Ecto neural progenitor cell (in vitro differentiated cells): Measurements from ENCODE around the gene PIK3R3.

Experiments used
- DNase-seq: peaks from one replicate; pipeline ENCODE4 v3.0.0-alpha.2; 2018; ENCODE audit warnings: low spot score

The PIK3R3 gene

DNA sequence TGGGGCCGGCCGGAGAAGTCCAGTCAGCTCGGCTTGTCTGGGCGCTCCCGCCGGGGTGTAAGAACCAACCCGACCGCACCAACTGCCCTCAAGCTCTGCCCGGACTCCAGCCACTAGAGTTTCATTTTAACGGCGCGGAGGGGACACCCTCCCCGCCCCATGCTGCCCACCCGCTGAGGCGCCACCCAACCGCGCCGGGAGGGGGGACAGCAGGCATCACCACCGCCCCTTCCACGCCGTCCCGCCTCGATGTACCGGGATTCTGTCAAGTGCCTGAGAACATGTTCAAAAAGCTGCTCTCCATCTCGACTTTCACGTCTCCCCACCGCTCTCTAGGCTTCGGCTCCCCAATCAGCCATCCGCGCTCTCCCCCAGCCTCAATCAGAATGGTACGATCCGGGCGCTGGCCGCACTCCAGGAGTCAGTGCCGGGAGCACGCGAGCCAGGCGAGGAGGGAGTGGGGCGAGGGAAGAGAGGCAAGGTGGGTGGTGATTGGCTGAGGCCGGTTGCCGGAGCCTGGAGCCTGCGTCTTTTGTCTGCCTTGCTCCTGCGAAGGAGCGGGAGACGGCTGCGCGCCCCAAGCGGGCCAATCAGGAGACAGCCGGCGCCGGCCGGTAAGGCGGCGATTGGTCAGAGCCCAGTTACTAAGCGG lies at the start of gene PIK3R3:
Gene PIK3R3 (minus strand): TSS at position 101 of the 652 bp plus-strand sequence. CDS start 677 bp downstream, outside the sequence.
- peak; percentile 99 for DNase-seq

DNA sequence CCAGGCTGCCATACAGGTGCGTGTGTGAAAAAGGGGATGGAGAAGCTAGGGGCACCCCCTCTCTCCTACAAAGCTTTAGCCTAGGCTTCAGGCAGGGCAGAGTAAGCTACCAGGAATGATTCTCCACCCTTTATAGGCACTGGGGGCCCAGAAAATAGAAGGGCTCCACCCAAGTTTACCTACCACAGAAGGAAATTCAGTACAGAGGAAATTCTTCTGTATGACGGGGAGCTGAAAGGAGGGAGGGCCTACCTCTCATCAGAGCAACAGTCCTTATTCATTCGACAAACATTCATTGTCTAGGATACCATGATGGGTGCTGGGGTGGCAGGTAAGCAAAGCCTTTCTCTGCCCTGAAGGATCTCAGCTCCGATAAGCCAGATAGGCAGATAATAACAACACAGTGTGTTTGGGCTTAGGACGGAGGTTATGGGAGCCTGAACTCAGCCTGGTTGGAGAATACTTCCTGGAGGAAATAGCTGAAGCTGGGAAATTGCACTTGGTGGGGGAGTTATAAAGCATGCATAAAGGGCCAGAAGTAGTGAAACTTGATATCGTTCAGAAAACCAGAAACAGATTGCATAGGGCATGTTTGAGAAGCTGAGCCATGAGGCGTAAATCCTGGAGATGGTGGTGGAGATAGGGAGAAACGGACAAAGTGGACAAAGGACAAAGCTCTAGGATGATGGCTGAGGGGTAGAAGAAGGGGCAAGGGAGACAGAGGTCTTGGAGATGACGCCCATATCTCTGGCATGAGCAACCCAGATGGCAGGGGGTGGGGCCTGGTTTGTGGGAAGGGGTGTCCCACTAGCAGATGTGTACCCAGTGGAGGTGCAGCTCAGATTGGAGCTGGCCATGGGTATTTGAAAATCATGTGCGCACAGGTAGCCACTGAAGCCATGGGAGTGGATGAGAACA lies 49.2 kb upstream of the PIK3R3 start:
- DNase-seq: no peak

DNA sequence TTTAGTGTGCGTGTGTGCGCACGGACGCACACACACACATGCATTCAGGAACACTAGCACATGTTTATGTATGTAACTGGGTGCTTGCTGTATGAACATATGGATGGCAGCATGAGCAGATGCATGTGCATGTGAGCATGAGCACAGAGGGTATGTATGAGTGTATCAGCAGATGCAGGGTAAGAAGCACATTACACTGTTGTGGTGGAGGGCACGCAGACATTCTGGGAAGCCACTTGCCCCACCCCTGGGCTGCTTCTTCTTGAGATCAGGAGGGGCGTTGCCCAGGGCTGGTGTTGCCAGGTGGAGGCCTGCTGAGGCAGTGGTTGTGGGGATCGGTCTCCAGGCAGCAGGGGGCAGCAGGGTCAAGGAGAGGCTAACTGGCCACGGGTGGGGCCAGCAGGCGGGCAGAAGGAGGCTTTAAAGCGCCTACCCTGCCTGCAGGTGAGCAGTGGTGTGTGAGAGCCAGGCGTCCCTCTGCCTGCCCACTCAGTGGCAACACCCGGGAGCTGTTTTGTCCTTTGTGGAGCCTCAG lies 47.7 kb upstream of the PIK3R3 start:
- DNase-seq: peak; percentile 60

DNA sequence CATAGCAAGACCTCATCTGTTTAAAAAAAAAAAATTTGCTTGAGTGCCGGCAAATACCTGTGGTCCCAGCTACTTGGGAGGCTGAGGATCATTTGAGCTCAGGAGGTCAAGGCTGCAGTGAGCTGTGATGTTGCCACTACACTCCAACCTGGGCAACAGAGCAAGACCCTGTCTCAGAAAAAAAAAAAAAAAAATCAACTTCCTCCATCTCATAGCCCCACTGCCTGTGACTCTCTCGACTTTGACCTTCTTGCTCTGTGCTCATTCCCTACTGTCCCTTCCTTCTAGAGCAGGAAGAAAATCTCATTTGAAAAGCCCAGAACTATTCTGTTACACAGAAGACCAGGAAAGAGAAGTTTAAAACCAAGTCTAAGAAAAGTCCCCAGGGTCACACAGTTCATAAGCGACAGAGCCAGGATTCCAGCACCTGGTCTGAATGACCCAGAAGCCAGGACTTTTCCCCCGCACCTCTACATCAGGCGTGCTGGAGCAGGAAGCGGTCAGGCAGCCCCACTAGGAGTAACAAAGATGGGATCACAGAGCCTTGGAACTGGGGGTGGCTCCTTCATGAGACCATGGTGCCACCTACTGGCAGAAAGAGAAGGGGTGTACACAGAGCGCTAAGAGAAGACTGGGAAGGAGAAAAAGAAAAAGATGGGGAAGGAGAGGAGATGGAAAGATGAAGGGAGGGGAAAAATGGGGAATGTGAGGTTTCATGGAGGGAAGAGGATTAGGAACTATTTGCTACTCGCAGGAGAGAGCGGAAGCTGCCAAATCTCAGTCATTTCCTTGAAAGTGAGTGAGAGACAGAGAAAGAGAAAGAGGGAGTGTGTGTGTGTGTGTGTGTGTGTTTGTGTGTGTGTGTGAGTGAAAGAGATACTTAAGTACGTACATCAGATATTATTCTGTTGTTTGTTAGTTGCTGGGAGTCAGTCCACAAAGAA lies 47.0 kb upstream of the PIK3R3 start:
- peak; percentile 83 for DNase-seq

DNA sequence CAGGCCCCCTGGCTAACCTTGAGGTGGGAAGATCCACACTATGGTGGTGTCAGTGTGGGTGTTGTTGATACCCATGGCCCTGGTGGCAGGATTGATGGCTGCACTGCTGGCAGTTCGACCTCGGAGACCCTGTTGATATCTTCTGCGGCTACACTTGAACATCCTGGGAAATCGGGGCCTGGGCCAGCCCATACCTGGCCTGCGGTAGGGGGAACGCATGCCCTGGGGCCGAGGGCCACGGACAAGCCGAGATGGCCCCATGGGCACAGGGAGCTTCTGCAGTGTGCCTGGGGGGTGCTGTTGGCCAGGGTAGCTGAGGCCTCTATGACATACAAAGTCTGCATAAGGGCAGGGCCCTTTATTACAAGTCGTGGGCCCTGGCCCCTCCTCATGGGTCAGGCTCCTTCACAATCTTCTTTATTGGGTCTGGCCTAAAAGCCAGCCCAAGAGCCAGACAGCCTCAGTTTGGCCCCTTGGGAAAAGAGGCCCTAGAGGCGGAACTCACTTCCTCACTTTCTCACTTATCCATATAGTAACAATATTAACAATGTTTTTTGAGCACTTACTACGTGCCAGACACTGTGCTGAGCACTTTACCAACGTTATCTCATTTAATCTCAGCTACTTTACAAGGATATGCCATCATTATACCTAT lies 43.9 kb upstream of the PIK3R3 start, which contains the start of gene P3R3URF:
Gene P3R3URF (minus strand): TSS at position 278 of the 655 bp plus-strand sequence. CDS start 17 bp downstream, at position 261.
- DNase-seq: no peak

DNA sequence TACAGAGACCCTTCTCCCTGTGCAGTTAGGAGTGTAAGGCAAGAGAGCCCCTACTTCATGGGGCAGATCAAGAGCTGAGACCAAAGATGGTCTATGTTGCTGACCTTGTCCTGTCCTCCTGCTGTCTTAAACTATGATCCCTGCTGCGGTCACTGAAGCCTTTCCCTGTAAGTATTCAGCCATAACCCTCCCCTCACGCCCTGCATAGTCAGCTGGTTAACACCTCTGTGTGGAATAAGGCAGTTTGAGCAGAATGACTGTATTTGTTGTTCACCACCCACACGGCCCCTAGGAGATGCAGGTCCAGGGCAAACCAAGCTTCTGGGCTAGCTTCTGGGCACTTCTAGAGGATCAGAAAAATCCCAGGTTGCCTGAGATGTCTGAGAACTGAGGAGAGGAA lies 42.8 kb upstream of the PIK3R3 start:
- no peak for DNase-seq

DNA sequence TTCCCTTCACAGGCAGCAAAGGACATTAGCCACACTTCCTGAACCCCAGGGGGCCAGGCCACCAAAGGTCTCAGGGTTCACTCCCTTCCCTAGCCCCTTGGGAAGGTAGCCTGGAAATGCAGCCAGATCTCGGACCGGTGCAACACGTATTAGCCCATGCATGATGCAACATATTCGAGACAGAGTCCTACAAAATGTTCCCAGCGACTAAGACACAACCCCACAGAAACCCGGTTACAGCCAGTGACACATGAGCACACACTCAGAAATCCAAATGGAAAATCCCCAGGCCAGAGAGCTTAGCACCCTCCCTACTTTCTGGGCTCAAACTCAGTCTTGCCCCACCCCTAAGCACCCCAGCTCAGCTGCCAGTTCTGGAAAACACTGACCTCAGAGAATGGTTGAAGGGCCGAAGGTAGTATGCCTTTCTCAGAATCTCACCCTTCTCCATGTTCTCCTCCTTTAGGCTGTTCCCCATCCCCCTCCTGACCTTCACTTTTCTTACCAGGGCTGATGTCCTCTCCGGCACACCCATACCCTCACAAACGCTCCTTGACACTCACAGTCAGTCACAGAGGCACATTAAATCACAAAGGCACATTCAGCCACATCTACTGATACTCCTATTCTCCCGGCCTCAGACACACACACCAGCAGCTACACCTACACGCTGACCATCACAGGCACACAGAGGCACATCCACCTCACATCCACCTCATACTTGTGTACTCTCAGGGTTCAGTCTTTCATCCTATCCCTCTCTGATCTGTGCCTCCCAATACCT lies 42.2 kb upstream of the PIK3R3 start, which contains the start of gene TSPAN1:
Gene TSPAN1 (plus strand): TSS at position 640 of the 784 bp plus-strand sequence. CDS start 6,021 bp downstream, outside the sequence.
- DNase-seq: no peak

DNA sequence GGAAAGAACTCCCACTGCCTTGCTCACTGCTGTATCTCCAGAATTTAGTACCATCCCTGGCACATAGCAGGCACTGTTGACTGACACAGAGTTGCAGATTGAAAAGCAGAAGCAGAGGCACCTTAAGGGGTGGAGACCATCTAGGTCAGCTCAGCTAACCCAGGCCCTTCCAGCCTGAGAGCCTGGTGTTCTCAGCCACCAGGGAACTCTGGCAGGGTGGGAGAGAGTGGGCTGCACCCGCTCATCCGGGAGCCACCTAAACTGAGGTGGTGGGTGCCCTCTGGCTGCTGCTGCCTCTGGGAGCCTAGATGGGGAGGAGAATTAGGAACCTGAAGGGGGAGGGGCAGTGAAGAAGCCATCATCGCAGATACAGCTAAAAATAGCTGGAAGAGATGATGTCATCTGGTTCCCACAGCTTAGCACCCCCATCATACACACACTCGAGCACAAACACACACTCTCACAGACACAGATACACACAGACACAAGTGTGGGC lies 41.0 kb upstream of the PIK3R3 start:
- DNase-seq: no peak

DNA sequence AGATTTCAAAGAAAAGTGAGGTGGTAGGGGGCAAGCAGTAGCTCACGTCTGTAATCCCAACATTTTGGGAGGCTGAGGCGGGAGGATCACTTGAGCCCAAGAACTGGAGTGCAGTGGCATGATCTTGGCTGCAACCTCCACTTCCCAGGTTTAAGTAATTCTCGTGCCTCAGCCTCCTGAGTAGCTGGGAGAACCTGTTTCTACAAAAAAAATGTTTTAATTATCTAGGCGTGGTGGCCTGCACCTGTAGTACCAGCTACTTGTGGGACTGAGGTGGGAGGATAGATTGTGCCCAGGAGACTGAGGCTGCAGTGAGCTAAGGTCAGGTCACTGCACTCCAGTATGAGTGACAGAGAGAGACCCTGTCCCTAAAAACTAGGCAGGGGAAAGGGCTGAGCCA lies 39.9 kb upstream of the PIK3R3 start:
- no peak for DNase-seq

DNA sequence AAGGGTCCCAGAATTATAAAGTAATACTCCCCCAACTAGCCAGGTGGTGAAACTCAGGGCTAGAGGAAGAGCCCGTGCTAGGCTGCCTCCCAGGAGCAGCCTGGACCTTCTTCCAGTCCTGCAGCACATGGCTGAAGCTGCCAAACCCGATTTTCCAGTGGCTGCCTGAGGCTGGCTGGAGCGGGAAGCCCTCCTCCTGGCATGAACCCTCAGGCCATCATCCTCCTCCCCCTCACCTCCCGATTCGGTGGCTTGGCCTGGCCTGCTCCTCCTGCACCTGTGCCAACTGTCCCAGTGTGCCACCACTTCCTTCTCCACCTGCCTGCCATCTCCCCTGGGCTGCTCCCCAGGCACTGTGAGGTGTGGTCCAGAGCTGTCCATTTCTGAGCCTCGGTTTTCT lies 39.4 kb upstream of the PIK3R3 start:
- no peak for DNase-seq

DNA sequence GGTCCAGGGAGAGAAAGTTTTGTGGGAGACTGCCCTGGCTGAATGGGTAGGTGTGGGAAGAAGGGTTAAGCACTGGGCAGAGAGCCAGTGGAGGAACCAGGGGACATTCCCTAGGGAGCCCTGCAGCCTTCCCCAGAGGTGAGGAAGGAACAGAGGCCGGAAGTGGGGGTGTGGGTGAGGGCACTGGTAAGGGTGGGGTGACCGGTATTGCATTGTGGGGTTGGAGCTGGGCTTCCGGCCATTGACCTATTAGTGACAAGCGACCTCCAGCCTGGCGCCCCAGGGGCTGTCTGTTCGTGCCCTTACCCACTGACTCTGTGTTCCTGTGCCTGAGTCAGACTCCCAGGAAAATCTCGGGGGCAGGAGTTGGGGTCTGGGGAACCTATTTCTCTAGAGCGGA lies 38.9 kb upstream of the PIK3R3 start:
- no peak for DNase-seq

DNA sequence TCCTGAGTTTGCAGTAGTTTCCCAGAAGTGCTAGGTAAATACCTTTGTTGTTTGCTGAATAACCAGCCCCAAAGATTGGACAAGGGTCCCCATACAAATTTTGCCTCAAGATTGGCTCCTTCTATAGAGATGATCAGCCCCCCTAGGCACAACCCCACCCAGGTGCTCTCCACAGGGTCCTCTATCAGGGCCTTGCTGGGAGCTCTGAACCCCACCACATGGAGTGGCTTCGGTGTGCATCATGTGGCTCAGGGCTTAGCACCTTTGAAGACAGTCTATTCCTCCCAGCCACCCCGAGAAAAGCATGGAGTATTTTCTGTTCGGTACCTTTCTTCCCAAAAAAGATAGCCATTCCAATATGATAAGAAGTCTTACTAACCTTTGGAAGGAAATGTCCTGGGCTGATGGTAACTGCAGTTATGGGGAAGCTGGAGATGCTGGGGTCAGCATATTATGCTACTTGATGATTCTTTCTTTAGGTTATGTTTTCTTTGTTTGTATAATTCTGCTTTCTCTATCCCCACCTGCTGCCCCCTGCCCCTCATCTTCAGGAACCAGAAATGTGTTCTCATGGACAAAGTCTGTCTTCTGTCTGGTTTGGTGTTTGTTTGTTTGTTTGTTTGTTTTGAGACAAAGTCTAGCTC lies 37.5 kb upstream of the PIK3R3 start:
- no peak for DNase-seq

DNA sequence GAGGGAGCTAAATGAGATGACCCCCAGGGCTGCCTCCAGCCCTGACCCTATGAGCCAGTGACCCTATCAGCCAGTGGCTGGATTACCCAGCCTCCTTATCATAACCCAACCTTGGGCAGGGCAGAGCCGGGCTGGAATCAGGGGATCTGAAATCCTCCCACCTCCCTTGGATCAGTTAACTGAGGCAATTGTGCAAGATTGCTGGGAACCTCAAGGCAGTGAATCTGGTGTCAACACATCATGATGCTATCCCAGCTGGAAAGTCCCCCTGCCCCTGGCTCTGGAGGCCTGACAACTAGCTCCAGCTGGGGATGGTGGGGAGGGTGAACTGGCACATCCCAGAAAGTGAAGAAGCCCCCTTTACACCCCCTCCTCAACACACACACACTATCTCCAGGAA lies 36.0 kb upstream of the PIK3R3 start:
- DNase-seq: no peak

DNA sequence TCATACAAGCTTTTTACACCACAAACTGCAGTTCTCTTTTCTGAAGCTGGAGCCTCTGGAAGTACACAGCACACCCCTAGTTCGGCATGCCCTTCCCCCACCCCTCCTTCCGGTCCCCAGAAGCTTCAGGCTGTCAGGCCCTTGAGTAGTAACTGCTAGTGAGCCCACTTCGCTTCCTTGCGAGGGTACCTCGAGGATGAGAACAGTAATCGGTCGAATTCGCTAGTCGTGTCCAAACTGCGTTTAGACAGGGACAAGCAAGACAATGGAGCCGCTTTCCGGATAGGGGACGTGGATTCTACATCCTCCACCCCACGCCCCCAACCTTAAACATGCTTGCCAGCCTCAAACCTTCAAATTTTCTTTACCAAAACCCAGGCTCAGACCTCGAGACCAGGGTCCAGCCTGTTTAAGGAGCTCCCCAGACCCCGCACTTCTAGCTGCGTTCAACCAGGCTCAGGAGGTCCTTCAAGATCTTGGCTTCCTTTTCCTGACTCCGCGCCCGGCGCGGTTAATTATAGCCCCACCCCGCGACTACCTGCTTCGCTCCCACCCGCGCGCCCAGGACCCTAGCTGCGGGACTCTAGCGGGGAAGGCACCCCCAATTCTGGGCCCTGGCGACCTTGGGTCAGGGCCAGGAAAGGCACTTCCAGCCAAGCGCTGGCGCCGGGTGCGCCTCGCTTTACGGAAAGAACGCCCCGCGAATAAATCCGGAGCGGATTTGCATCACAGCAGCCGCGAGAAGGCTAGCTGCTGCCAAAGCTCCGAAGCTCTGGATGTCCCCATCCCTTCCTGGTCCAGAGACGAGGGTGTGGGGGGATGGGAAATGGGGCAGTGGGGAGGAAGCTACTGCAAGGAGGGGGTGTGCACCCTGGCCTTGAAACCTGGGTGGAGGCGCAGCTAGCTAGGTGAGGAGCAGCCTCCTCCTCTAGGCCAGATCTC lies 34.4 kb upstream of the PIK3R3 start:
- no peak for DNase-seq

DNA sequence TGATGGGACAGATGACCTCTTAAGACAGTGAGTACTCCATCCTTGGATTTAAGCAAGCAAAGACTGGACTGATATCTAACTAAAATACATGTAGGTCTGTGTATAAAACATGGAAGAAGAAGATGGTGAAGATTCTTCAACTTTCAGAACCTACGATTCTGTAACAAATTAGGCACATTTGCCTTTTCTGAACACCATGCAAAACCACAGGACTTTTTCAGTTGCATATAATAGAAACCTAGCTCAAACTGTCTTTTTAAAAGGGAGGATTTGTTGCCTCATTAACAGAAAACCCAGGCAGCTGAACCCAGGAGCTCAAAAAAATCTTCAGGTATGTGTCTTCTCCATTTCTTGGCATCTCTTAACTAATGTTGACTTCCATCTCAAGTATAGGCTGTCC lies 27.8 kb upstream of the PIK3R3 start:
- no peak for DNase-seq

DNA sequence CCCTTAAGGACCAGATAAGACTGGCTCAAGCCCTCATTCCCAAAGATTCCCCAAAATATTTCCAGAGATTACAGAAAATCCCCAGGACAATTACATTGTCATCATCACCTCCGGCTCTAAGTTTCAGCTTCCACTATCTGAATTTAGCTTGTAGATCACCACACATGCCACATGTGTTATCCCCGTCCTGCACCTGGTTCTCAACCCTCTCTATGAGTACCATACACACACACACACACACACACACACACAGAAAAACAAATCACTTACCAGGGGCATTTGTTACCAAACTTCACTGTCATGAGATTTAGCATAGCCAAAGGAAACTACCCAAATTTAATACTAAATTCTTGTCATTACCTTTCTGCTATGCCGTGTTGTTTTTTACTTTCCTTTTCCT lies 27.1 kb upstream of the PIK3R3 start:
- no peak for DNase-seq

DNA sequence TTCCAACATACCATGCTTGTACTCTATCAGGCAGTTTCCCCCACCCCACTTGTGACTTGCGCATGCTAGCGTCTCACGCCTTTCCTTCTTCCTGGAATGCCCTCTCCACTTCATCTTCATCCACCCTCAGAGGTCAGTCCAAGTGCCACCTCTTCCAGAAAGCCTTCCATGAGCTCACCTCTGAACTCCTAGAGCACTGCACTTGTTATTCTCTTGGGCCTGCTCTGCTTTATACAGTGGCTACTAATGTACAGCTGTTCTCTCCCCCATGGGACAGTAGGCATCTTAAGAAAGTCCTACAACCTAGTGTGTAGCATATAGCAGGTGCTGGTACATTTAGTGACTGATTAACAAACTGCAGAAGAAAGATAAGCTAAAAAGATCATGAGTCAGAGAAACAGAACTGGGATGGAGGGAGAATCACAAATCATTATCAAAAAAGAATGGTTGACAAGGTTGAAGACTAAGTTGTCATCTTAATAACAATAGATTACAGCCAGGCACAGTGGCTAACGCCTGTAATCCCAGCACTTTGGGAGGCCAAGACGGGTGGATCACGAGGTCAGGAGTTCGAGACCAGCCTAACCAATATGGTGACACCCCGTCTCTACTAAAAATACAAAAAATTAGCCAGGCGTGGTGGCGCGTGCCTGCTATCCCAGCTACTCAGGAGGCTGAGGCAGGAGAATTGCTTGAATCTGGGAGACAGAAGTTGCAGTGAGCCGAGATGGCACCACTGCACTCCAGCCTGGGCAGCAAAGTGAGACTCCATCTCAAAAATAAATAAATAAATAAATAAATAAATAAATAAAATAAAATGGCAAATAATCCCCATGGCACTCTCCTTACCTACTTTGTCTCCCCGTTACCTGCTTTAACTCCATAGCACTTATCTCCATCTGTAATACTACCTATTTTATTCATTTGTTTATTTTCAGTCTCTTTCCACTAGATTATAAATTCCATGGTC lies 26.2 kb upstream of the PIK3R3 start:
- DNase-seq: no peak
